ENCODE data around the gene RORC.

GRCh38 chr1:151833172-151833900 lies 1.7 kb upstream of the RORC start:
- TF ChIP-seq EZH2 (IDR thresholded peaks at IDR 0.05; ENCODE audit: low read depth, low read length, severe bottlenecking) (no peak), JUN (IDR thresholded peaks at IDR 0.05; ENCODE audit: low read depth, low read length) (no peak), CTCF (IDR thresholded peaks at IDR 0.05; ENCODE audit: control extremely low read depth in 1 of 3, insufficient read depth in 1 of 3, low read depth in 1 of 3, low read length in 3 of 3) (no peak), NRF1 (IDR thresholded peaks at IDR 0.05; ENCODE audit: low read depth, low read length) (no peak), MAX (IDR thresholded peaks at IDR 0.05) (no peak), BRCA1 (IDR thresholded peaks at IDR 0.05; ENCODE audit: low read depth, low read length) (no peak), TEAD4 (IDR thresholded peaks at IDR 0.05; ENCODE audit: low read depth, low read length) (no peak)

Measured in H1 (cell line).